Liver (tissue), 9 donors: Measurements from ENCODE around the gene NAA40. TPM values are rescaled to one million over a fixed set of nuclear protein-coding genes. Genes with fewer than 3 reads are reported as not detected.

Experiments
- DNase-seq: peaks from one replicate; pipeline ENCODE4 v3.0.0-alpha.2; 2017; ENCODE audit warnings: low spot score
- H3K27ac ChIP-seq, 2 donors: one replicate each; pipeline ENCODE4 v1.7.0; 2013; ENCODE audit warnings: inconsistent platforms in 2 of 2, low read length in 2 of 2, control low read depth in 1 of 2, low read depth in 1 of 2, mild to moderate bottlenecking in 1 of 2
- H3K27me3 ChIP-seq, 4 donors: one replicate each; pipeline versions ENCODE4 v1.6.1 to v1.7.0; 2013; ENCODE audit warnings: low read length in 3 of 4, inconsistent platforms in 1 of 4, mild to moderate bottlenecking in 1 of 4, moderate library complexity in 1 of 4; ENCODE audit not compliant: control insufficient read depth in 4 of 4, insufficient read depth in 4 of 4
- H3K36me3 ChIP-seq, 4 donors: one replicate each; pipeline versions ENCODE4 v1.6.1 to v1.7.0; 2013; ENCODE audit warnings: low read length in 3 of 4, mild to moderate bottlenecking in 3 of 4, low read depth in 1 of 4, moderate library complexity in 1 of 4; ENCODE audit not compliant: control insufficient read depth in 4 of 4, insufficient read depth in 3 of 4
- H3K4me1 ChIP-seq, 4 donors: one replicate each; pipeline versions ENCODE4 v1.6.1 to v1.7.0; 2013; ENCODE audit warnings: low read length in 3 of 4, mild to moderate bottlenecking in 3 of 4, moderate library complexity in 1 of 4; ENCODE audit not compliant: control insufficient read depth in 4 of 4, insufficient read depth in 4 of 4
- H3K4me3 ChIP-seq, 3 donors: one replicate each; pipeline versions ENCODE4 v1.6.1 to v1.7.0; 2013; ENCODE audit warnings: low read length in 3 of 3, control low read depth in 1 of 3, low read depth in 1 of 3, mild to moderate bottlenecking in 1 of 3
- H3K9ac ChIP-seq, 2 donors: one replicate each; pipeline ENCODE4 v1.7.0; 2013; ENCODE audit warnings: low read length in 2 of 2, mild to moderate bottlenecking in 2 of 2, moderate library complexity in 2 of 2, control low read depth in 1 of 2, low read depth in 1 of 2
- H3K9me3 ChIP-seq, 4 donors: one replicate each; pipeline versions ENCODE4 v1.6.1 to v1.7.0; 2013; ENCODE audit warnings: low read length in 3 of 4; ENCODE audit not compliant: control insufficient read depth in 4 of 4
- EGR1 ChIP-seq, 2 donors: IDR thresholded peaks; 2 replicates each; pipeline ENCODE4 v1.6.1; 2016 to 2018; ENCODE audit warnings: antibody characterized with exemption in 2 of 2, low read depth in 2 of 2
- FOXA1 ChIP-seq: IDR thresholded peaks from 2 replicates; pipeline ENCODE4 v1.6.1; 2016; ENCODE audit warnings: antibody characterized with exemption
- FOXA2 ChIP-seq: IDR thresholded peaks from 2 replicates; pipeline ENCODE4 v1.6.1; 2016; ENCODE audit warnings: antibody characterized with exemption
- GABPA ChIP-seq, 2 donors: IDR thresholded peaks in 1 of 2; conservative IDR thresholded peaks in 1 of 2; 2 replicates each; pipeline ENCODE4 v1.6.1; 2016; ENCODE audit warnings: antibody characterized with exemption in 2 of 2, mild to moderate bottlenecking in 1 of 2, moderate library complexity in 1 of 2
- HNF4A ChIP-seq, 2 donors: conservative IDR thresholded peaks; 2 replicates each; pipeline ENCODE4 v1.6.1; 2016; ENCODE audit warnings: antibody characterized with exemption in 2 of 2, mild to moderate bottlenecking in 2 of 2
- HNF4G ChIP-seq: IDR thresholded peaks from 2 replicates; pipeline ENCODE4 v1.6.1; 2016; ENCODE audit warnings: antibody characterized with exemption
- JUND ChIP-seq, 2 donors: IDR thresholded peaks; 2 replicates each; pipeline ENCODE4 v1.6.1; 2016; ENCODE audit warnings: antibody characterized with exemption in 2 of 2
- RAD21 ChIP-seq, 2 donors: IDR thresholded peaks; 2 replicates each; pipeline ENCODE4 v1.6.1; 2016; ENCODE audit warnings: antibody characterized with exemption in 2 of 2, mild to moderate bottlenecking in 2 of 2
- RXRA ChIP-seq, 2 donors: IDR thresholded peaks; 2 replicates each; pipeline ENCODE4 v1.6.1; 2017 to 2018; ENCODE audit warnings: antibody characterized with exemption in 2 of 2, mild to moderate bottlenecking in 1 of 2
- SP1 ChIP-seq: IDR thresholded peaks from 2 replicates; pipeline ENCODE4 v1.6.1; 2018; ENCODE audit warnings: antibody characterized with exemption, mild to moderate bottlenecking
- TAF1 ChIP-seq: conservative IDR thresholded peaks from 2 replicates; pipeline ENCODE4 v1.6.1; 2016; ENCODE audit warnings: antibody characterized with exemption, mild to moderate bottlenecking
- YY1 ChIP-seq: IDR thresholded peaks from 2 replicates; pipeline ENCODE4 v1.6.1; 2016; ENCODE audit warnings: antibody characterized with exemption, mild to moderate bottlenecking
- WGBS: extraction: QIAGEN DNeasy Blood & Tissue Kit; methylation state at CpG from one replicate; pipeline ENCODE4 v1.1.7; 2013; 5-methylcytosine and 5-hydroxymethylcytosine counted together
- polyA plus RNA-seq, 2 donors: library from polyadenylated mRNA; stranded (reverse) in 1 of 2; unstranded in 1 of 2; fragments of 200-250 nt in 1 of 2; fragments of >200 nt in 1 of 2; fragmentation: Nextera tagmentation in 1 of 2; extraction: Ambion mirVana in 1 of 2; gene quantifications; one replicate each; pipeline versions ENCODE4 v1.2.1 to v1.2.3, GENCODE V29; 2013 to 2015
- total RNA-seq, 2 donors: library from RNA; depleted of rRNA; stranded (reverse); fragments of >200 nt; gene quantifications; one replicate each; pipeline ENCODE4 v1.2.3, GENCODE V29; 2014
- TF ChIP-seq, protein P1 (sequence below): IDR thresholded peaks from 2 replicates; pipeline ENCODE4 v1.6.1; 2016; ENCODE audit warnings: antibody characterized with exemption
- TF ChIP-seq, protein P2 (sequence below): IDR thresholded peaks from 2 replicates; pipeline ENCODE4 v1.6.1; 2016; ENCODE audit warnings: antibody characterized with exemption, mild to moderate bottlenecking
- TF ChIP-seq, protein P3 (sequence below): fragments of 150-350 bp; IDR thresholded peaks from 2 replicates; pipeline ENCODE4 v1.5.1; 2017; ENCODE audit warnings: improper control_type of control experiment, low read depth, low read length; ENCODE audit not compliant: missing input control
- TF ChIP-seq, protein P4 (sequence below): IDR thresholded peaks from 2 replicates; pipeline ENCODE4 v1.6.1; 2016; ENCODE audit warnings: antibody characterized with exemption
- TF ChIP-seq, protein P5 (sequence below): IDR thresholded peaks from 2 replicates; pipeline ENCODE4 v1.6.1; 2016; ENCODE audit warnings: antibody characterized with exemption
- donor health status: healthy.
- donor health status: healthy.
- donor health status: healthy.
- donor health status: healthy.
- donor health status: healthy.

NAA40 gene
- total and polyA plus RNA-seq, 4 donors, result 3.0 to 7.3 (median 4.7) TPM

DNA sequence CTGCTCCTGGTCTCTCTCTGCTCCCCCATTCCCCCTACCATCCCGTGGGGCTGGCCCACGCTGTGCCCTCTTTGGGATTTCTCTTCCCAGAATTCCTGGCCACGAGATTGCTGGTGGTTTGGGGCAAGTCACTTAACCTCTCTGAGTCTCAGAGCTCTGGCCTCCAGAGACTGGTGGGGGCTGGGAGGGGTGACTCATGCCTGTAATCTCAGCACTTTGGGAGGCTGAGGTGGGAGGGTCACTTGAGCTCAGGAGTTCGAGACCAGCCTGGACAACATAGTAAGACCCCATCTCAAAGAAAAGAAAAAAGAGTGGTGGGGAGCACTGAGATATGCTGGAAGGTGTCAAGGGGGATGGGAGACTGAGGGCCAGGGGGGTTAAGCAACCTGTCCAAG, 65.8 kb downstream of the NAA40 start:
- Histone ChIP-seq H3K9me3 (no peaks in the 10 kb centered on the region), H3K9ac (no peak overlapping the region), H3K27ac (no peak overlapping the region), H3K4me3 (no peak overlapping the region), H3K4me1 (peaks cover 6 to 43% (median 14%) of the 10 kb centered on the region in 4 donors), H3K27me3 (no peaks in the 10 kb centered on the region), H3K36me3 (no peaks in the 10 kb centered on the region)
- no peak for DNase-seq
- no peak for TF ChIP-seq YY1
- TF ChIP-seq, protein P1, sequence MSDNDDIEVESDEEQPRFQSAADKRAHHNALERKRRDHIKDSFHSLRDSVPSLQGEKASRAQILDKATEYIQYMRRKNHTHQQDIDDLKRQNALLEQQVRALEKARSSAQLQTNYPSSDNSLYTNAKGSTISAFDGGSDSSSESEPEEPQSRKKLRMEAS, result no peak
- TF ChIP-seq GABPA (IDR thresholded peaks at IDR 0.05 in 1 of 2, conservative IDR thresholded peaks at IDR 0.05 in 1 of 2), result no peak
- no peak for TF ChIP-seq FOXA1
- TF ChIP-seq, protein P2, sequence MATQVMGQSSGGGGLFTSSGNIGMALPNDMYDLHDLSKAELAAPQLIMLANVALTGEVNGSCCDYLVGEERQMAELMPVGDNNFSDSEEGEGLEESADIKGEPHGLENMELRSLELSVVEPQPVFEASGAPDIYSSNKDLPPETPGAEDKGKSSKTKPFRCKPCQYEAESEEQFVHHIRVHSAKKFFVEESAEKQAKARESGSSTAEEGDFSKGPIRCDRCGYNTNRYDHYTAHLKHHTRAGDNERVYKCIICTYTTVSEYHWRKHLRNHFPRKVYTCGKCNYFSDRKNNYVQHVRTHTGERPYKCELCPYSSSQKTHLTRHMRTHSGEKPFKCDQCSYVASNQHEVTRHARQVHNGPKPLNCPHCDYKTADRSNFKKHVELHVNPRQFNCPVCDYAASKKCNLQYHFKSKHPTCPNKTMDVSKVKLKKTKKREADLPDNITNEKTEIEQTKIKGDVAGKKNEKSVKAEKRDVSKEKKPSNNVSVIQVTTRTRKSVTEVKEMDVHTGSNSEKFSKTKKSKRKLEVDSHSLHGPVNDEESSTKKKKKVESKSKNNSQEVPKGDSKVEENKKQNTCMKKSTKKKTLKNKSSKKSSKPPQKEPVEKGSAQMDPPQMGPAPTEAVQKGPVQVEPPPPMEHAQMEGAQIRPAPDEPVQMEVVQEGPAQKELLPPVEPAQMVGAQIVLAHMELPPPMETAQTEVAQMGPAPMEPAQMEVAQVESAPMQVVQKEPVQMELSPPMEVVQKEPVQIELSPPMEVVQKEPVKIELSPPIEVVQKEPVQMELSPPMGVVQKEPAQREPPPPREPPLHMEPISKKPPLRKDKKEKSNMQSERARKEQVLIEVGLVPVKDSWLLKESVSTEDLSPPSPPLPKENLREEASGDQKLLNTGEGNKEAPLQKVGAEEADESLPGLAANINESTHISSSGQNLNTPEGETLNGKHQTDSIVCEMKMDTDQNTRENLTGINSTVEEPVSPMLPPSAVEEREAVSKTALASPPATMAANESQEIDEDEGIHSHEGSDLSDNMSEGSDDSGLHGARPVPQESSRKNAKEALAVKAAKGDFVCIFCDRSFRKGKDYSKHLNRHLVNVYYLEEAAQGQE, result no peak
- TF ChIP-seq HNF4A (conservative IDR thresholded peaks at IDR 0.05), result no peak
- no peak for TF ChIP-seq RAD21 (IDR thresholded peaks at IDR 0.05)
- TF ChIP-seq HNF4G, result no peak
- TF ChIP-seq, protein P3, sequence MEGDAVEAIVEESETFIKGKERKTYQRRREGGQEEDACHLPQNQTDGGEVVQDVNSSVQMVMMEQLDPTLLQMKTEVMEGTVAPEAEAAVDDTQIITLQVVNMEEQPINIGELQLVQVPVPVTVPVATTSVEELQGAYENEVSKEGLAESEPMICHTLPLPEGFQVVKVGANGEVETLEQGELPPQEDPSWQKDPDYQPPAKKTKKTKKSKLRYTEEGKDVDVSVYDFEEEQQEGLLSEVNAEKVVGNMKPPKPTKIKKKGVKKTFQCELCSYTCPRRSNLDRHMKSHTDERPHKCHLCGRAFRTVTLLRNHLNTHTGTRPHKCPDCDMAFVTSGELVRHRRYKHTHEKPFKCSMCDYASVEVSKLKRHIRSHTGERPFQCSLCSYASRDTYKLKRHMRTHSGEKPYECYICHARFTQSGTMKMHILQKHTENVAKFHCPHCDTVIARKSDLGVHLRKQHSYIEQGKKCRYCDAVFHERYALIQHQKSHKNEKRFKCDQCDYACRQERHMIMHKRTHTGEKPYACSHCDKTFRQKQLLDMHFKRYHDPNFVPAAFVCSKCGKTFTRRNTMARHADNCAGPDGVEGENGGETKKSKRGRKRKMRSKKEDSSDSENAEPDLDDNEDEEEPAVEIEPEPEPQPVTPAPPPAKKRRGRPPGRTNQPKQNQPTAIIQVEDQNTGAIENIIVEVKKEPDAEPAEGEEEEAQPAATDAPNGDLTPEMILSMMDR, result no peak
- no peak for TF ChIP-seq EGR1 (IDR thresholded peaks at IDR 0.05; ENCODE audit: low read depth in 2 of 2)
- TF ChIP-seq JUND (IDR thresholded peaks at IDR 0.05), result no peak
- no peak for TF ChIP-seq TAF1
- no peak for TF ChIP-seq SP1
- TF ChIP-seq, protein P4, sequence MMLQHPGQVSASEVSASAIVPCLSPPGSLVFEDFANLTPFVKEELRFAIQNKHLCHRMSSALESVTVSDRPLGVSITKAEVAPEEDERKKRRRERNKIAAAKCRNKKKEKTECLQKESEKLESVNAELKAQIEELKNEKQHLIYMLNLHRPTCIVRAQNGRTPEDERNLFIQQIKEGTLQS, result no peak
- TF ChIP-seq, protein P5, sequence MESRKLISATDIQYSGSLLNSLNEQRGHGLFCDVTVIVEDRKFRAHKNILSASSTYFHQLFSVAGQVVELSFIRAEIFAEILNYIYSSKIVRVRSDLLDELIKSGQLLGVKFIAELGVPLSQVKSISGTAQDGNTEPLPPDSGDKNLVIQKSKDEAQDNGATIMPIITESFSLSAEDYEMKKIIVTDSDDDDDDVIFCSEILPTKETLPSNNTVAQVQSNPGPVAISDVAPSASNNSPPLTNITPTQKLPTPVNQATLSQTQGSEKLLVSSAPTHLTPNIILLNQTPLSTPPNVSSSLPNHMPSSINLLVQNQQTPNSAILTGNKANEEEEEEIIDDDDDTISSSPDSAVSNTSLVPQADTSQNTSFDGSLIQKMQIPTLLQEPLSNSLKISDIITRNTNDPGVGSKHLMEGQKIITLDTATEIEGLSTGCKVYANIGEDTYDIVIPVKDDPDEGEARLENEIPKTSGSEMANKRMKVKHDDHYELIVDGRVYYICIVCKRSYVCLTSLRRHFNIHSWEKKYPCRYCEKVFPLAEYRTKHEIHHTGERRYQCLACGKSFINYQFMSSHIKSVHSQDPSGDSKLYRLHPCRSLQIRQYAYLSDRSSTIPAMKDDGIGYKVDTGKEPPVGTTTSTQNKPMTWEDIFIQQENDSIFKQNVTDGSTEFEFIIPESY, result no peak
- TF ChIP-seq RXRA (IDR thresholded peaks at IDR 0.05), result no peak
- no peak for TF ChIP-seq FOXA2
- 80% methylated on average over 4 of the region's 4 CpGs for WGBS

DNA sequence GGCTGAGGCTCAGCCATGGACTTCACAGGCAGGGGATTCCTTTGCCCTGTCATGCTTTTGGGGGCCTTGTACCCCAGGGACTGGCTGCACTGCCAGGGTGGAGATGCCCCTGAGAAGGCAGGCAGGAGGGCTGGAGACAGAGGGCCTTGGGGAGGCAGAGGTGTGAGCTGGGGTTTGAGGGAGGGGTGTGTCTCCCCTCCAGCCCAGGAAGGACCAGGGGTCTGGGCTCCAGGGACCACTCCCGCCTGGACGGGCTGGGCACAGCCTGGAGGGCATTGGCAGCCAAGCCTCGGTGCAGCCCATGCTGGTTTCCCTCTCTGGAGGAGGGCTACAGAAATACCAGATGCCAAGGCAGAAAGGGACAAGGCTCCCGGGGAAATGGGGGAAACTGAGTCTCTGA, 66.9 kb downstream of the NAA40 start:
- H3K4me1 ChIP-seq, result peaks cover 3 to 33% (median 12%) of the 10 kb centered on the region in 4 donors

More for the DNA sequence above, 66.9 kb downstream of the NAA40 start:
- Histone ChIP-seq H3K9me3 (no peaks in the 10 kb centered on the region), H3K27ac (no peak overlapping the region), H3K9ac (no peak overlapping the region), H3K27me3 (no peaks in the 10 kb centered on the region), H3K36me3 (no peaks in the 10 kb centered on the region), H3K4me3 (no peak overlapping the region)
- no peak for DNase-seq
- WGBS, result 97% methylated on average over 4 of the region's 4 CpGs
- TF ChIP-seq, protein P1, result no peak
- TF ChIP-seq JUND (IDR thresholded peaks at IDR 0.05) (no peak), FOXA1 (no peak), FOXA2 (no peak)
- TF ChIP-seq, protein P2, result no peak
- TF ChIP-seq, protein P5, result no peak
